Measurements from ENCODE around the gene ZNF341. TPM values are rescaled to one million over a fixed set of nuclear protein-coding genes. Genes with fewer than 3 reads are reported as not detected.

Gene ZNF341
- total and polyA plus RNA-seq, 9 of the 15 experiments (the other 6 are each of a cell fraction or from before 2014, with no cell fraction given): 0.08 to 2.6 (median 1.0) TPM

GRCh38 chr20:33719989-33720709 lies 11.6 kb upstream of the ZNF341 start, which contains the start of gene PXMP4 (continued):
- TF ChIP-seq, protein P1, sequence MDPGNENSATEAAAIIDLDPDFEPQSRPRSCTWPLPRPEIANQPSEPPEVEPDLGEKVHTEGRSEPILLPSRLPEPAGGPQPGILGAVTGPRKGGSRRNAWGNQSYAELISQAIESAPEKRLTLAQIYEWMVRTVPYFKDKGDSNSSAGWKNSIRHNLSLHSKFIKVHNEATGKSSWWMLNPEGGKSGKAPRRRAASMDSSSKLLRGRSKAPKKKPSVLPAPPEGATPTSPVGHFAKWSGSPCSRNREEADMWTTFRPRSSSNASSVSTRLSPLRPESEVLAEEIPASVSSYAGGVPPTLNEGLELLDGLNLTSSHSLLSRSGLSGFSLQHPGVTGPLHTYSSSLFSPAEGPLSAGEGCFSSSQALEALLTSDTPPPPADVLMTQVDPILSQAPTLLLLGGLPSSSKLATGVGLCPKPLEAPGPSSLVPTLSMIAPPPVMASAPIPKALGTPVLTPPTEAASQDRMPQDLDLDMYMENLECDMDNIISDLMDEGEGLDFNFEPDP (CRISPR knock-in tag; IDR thresholded peaks at IDR 0.05): no peak
- TF ChIP-seq ZNF668 (CRISPR knock-in tag; IDR thresholded peaks at IDR 0.05) (no peak), GTF2B (IDR thresholded peaks at IDR 0.05; ENCODE audit: extremely low read depth, insufficient read length) (no peak), CREBBP (IDR thresholded peaks at IDR 0.05; ENCODE audit: low read depth, low read length) (no peak), NFIX (CRISPR knock-in tag; IDR thresholded peaks at IDR 0.05; ENCODE audit: low read depth) (no peak), SUPT5H (IDR thresholded peaks at IDR 0.05) (0 out of 2 replicates have a peak, but pooled peaks have one; percentile 48)
- TF ChIP-seq, protein P2, sequence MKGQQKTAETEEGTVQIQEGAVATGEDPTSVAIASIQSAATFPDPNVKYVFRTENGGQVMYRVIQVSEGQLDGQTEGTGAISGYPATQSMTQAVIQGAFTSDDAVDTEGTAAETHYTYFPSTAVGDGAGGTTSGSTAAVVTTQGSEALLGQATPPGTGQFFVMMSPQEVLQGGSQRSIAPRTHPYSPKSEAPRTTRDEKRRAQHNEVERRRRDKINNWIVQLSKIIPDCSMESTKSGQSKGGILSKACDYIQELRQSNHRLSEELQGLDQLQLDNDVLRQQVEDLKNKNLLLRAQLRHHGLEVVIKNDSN (CRISPR knock-in tag; IDR thresholded peaks at IDR 0.05): peak; percentile 73
- TF ChIP-seq, protein P3, sequence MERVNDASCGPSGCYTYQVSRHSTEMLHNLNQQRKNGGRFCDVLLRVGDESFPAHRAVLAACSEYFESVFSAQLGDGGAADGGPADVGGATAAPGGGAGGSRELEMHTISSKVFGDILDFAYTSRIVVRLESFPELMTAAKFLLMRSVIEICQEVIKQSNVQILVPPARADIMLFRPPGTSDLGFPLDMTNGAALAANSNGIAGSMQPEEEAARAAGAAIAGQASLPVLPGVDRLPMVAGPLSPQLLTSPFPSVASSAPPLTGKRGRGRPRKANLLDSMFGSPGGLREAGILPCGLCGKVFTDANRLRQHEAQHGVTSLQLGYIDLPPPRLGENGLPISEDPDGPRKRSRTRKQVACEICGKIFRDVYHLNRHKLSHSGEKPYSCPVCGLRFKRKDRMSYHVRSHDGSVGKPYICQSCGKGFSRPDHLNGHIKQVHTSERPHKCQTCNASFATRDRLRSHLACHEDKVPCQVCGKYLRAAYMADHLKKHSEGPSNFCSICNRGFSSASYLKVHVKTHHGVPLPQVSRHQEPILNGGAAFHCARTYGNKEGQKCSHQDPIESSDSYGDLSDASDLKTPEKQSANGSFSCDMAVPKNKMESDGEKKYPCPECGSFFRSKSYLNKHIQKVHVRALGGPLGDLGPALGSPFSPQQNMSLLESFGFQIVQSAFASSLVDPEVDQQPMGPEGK (CRISPR knock-in tag; IDR thresholded peaks at IDR 0.05; ENCODE audit: borderline replicate concordance): no peak
- TF ChIP-seq, protein P4, sequence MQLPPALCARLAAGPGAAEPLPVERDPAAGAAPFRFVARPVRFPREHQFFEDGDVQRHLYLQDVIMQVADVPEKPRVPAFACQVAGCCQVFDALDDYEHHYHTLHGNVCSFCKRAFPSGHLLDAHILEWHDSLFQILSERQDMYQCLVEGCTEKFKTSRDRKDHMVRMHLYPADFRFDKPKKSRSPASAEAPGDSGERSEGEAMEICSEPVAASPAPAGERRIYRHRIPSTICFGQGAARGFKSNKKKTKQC (CRISPR knock-in tag; IDR thresholded peaks at IDR 0.05): no peak
- TF ChIP-seq, protein P5, sequence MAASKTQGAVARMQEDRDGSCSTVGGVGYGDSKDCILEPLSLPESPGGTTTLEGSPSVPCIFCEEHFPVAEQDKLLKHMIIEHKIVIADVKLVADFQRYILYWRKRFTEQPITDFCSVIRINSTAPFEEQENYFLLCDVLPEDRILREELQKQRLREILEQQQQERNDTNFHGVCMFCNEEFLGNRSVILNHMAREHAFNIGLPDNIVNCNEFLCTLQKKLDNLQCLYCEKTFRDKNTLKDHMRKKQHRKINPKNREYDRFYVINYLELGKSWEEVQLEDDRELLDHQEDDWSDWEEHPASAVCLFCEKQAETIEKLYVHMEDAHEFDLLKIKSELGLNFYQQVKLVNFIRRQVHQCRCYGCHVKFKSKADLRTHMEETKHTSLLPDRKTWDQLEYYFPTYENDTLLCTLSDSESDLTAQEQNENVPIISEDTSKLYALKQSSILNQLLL (CRISPR knock-in tag; IDR thresholded peaks at IDR 0.05; ENCODE audit: borderline replicate concordance): no peak

Data from K562 (cell line).